Measurements from ENCODE around the gene B3GALNT2. TPM values are rescaled to one million over a fixed set of nuclear protein-coding genes. Genes with fewer than 3 reads are reported as not detected.
"Not testable (repeated sequence)": the region's sequence is repeated elsewhere in the genome, so short reads cannot be mapped to it uniquely, and the experiment has no call there.

The B3GALNT2 gene
- total RNA-seq (1 to 10 TPM; 6.3 to 8.2 TPM), total RNA-seq (18.5 to 25.7 reads per million in 2 donors)

DNA sequence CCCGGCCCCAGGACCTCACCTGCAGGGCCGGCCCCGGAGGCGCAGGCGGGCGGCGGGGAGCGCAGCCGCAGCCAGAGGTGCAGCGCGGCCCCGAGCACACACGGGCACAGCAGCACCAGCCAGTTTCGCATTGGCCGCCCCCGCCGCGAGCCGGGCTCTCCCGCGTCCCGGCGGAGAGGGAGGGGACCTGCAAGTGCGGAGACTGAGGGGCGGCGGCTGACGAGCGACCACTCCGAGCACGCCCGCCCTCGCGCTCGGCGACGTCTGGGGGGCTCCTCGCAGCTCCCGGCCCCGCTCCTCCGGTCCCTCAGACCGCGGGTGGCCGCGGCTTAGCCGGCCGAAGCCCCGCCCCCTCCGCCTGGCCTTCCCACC is at the start of gene B3GALNT2:
Gene B3GALNT2 (minus strand): TSS at position 331 of the 372 bp plus-strand sequence. CDS start 200 bp downstream, at position 131.
- peak within 1 kb of the TSS; percentile 97 for H3K4me3 Mint-ChIP-seq
- no peaks in the 10 kb centered on the region for H3K36me3 Mint-ChIP-seq (ENCODE audit: low read depth)
- no peaks in the 10 kb centered on the region for H3K9me3 ChIP-seq (ENCODE audit: control insufficient read depth, low read length, poor library complexity, severe bottlenecking)
- H3K4me1 Mint-ChIP-seq = peaks cover 25% of the 10 kb centered on the region
- H3K27me3 Mint-ChIP-seq = no peaks in the 10 kb centered on the region
- DNase-seq (no peak), ATAC-seq (peak; percentile 58)
- peak within 1 kb of the TSS; percentile 97 for H3K27ac Mint-ChIP-seq

DNA sequence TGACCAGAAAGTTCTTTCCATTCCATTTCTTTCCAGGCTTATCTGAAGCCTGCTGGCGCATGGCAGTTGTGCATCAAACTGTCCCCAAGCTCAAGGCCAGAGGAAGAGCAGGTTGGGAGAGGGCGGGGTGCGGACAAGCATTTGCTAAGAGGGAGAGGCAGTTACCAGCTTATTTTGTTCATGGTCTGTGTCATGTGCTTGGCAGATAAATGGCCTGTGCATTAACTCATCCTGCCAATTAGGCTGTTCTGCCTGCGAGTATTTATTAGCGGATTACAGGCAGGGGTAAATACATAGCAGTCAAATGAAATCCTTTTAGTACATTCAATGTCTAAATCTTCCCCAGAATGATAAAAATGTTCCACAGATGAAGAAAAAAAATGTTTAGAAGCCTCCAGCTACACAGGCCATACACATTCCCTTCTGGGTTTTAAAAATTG is 48.9 kb upstream of the B3GALNT2 start:
- peaks cover 2% of the 10 kb centered on the region for H3K36me3 Mint-ChIP-seq (ENCODE audit: low read depth)
- peaks cover 2% of the 10 kb centered on the region for H3K4me1 Mint-ChIP-seq
- ATAC-seq (no peak), DNase-seq (no peak)
- H3K4me3 Mint-ChIP-seq = no peak overlapping the region
- H3K27me3 Mint-ChIP-seq = peaks cover 10% of the 10 kb centered on the region
- H3K9me3 ChIP-seq (ENCODE audit: control insufficient read depth, low read length, poor library complexity, severe bottlenecking) = no peaks in the 10 kb centered on the region
- no peak overlapping the region for H3K27ac Mint-ChIP-seq

DNA sequence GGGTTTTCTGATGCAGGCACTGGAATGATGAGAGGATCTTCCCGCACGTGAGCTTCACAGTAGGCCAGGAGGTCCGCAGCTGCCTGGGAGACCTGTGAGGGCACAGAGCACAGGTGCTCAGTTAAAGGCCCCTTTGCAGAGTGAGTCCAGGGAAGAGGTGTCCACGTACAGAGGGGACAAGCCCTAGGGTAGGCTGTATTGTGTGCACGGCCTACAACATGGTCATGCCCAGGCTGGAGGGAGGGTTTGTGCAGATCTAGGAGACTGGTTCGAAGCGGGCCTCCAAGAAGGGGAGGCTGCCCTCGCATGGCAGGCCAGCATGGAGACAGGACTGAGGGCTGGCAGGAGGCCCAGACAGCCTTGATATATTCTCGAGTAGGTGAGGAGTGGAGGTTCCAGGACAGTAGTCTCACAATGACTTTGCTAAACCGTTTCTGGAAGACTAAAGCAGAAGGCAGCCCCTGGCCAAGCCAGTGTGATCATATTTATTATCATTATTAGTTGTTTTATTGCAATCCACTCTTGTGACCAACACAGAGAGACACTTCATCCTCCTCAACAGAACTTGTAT is 48.0 kb upstream of the B3GALNT2 start:
- no peak for ATAC-seq
- Mint-ChIP-seq H3K27me3 (peaks cover 19% of the 10 kb centered on the region), H3K4me1 (peaks cover 2% of the 10 kb centered on the region), H3K4me3 (no peak overlapping the region), H3K27ac (no peak overlapping the region), H3K36me3 (ENCODE audit: low read depth) (peaks cover 2% of the 10 kb centered on the region)
- H3K9me3 ChIP-seq (ENCODE audit: control insufficient read depth, low read length, poor library complexity, severe bottlenecking) = no peaks in the 10 kb centered on the region
- DNase-seq = no peak

DNA sequence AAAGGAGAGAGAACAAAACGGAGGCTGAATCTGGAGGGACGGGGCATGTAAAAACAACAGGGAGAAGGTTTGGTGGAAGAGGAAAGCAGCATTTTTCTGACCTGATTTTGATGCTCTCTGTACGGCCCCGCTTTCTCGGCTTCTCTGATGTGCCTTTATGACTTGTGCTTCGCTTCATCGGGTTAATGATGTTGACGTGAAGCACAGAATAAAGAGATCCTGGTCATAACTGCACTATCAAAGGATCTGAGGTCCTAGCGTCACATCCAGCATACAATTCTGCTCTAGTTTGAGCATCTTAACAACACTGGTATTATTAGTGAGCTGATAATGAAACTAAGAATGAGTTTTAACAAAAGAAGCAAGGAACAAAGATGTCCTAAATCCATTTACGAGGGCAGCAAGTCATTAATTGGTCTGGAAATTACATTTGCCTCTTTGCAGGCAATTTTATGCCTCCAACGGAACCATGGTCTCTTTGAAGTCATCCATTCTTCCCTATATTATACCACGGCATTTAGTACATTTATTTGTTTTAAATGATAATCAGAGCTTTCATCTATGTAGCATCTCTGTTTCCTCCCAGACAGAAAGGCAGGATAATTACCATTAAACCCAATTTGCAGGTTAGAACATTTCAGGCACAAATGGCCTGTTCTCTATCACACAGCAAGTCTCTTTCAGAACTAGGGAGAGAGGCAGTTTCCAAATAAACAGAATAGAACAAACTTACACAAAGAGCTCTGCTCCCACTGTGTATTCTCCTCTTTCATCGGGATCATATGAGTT is 45.3 kb upstream of the B3GALNT2 start:
- DNase-seq = no peak
- ATAC-seq = no peak
- Mint-ChIP-seq H3K4me1 (peaks cover 2% of the 10 kb centered on the region), H3K36me3 (ENCODE audit: low read depth) (peaks cover 2% of the 10 kb centered on the region), H3K27ac (no peak overlapping the region), H3K4me3 (no peak overlapping the region), H3K27me3 (peaks cover 41% of the 10 kb centered on the region)
- no peaks in the 10 kb centered on the region for H3K9me3 ChIP-seq (ENCODE audit: control insufficient read depth, low read length, poor library complexity, severe bottlenecking)

DNA sequence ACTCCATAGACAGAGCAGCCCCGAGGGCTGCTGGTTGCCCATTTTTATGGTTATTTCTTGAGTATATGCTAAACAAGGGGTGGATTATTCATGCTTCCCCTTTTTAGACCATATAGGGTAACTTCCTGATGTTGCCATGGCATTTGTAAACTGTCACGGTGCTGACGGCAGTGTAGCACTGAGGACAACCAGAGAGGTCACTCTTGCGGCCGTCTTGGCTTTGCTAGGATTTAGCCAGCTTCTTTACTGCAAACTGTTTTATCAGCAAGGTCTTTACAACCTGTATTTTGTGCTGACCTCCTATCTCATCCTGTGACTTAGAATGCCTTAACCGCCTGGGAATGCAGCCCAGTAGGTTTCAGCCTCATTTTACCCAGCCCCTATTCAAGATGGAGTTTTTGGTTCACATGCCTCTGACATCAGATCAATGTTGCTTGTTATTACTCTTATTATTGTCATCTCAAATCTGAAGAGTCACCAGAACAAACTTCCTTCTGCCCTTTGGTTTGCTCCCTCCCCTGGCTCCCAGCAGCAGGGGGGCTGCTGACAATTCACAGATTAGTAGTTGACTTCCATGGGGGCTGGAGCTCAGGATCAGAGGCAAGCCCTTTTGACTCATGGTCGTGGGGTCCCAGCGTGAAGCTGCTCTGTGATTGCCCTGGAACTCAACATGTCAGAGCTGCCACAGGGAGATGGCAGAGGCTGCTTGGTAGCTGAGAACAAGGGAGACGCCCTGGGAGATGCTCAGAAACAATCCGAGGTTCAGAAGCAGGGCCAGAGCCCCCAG is 42.3 kb upstream of the B3GALNT2 start:
- not testable (repeated sequence) for H3K27ac Mint-ChIP-seq, DNase-seq

DNA sequence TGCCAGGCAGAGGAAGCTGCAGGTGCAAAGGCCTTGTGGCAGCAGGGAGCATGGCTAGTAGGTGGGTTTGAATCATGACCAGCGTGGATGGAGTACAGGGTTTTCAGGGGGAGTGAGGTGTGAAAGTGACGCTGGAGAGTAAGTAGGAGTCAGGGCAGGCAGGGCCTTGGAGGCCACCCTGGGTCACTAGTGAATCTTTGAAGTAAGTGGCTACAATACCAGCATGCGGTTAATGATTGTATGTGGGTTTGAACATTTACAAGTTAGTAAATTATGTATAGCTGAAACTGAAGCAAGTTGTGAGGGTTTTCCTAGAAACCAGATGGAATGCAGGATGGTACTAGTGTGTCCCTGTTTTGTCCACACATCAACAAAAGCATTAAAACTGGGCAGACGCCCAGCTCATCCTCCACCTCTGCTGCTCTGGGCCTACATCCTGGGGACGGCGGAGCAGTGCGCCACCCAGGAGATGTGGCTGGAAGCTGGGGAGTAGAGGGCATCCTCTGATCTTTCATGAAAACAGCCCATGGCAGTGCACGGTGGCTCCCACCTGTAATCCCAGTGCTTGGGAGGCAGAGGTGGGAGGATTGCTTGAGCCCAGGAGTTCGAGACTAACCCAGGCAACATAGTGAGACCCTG is 41.2 kb upstream of the B3GALNT2 start:
- H3K9me3 ChIP-seq (ENCODE audit: control insufficient read depth, low read length, poor library complexity, severe bottlenecking) = no peaks in the 10 kb centered on the region
- no peak for DNase-seq
- H3K27me3 Mint-ChIP-seq = peaks cover 41% of the 10 kb centered on the region
- no peak overlapping the region for H3K27ac Mint-ChIP-seq
- H3K4me3 Mint-ChIP-seq = no peak overlapping the region
- H3K36me3 Mint-ChIP-seq (ENCODE audit: low read depth) = peaks cover 2% of the 10 kb centered on the region
- H3K4me1 Mint-ChIP-seq = peaks cover 2% of the 10 kb centered on the region
- ATAC-seq = no peak

More for the DNA sequence above, 42.3 kb upstream of the B3GALNT2 start:
- not testable (repeated sequence) for H3K4me3 Mint-ChIP-seq; H3K36me3 Mint-ChIP-seq (ENCODE audit: low read depth); H3K9me3 ChIP-seq (ENCODE audit: control insufficient read depth, low read length, poor library complexity, severe bottlenecking); ATAC-seq; H3K4me1 Mint-ChIP-seq
- peaks cover 41% of the 10 kb centered on the region for H3K27me3 Mint-ChIP-seq

DNA sequence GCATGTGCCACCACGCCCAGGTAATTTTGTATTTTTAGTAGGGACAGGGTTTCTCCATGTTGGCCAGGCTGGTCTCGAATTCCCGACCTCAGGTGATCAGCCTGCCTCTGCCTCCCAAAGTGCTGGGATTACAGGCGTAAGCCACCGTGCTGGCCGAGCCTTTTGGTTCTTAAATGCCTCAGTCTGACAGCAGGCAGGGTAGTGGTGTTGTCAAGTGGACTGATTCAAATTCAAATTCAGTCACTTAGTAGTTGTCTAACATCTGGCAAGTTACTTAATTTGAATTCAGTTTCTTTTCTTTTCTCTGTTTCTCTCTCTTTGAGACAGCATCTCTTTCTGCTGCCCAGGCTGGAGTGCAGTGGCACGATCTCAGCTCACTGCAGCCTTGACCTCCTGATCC is 38.6 kb upstream of the B3GALNT2 start:
- H3K4me1 Mint-ChIP-seq; H3K36me3 Mint-ChIP-seq (ENCODE audit: low read depth); H3K9me3 ChIP-seq (ENCODE audit: control insufficient read depth, low read length, poor library complexity, severe bottlenecking); ATAC-seq; H3K4me3 Mint-ChIP-seq; H3K27ac Mint-ChIP-seq; DNase-seq: not testable (repeated sequence)
- H3K27me3 Mint-ChIP-seq = peaks cover 28% of the 10 kb centered on the region

DNA sequence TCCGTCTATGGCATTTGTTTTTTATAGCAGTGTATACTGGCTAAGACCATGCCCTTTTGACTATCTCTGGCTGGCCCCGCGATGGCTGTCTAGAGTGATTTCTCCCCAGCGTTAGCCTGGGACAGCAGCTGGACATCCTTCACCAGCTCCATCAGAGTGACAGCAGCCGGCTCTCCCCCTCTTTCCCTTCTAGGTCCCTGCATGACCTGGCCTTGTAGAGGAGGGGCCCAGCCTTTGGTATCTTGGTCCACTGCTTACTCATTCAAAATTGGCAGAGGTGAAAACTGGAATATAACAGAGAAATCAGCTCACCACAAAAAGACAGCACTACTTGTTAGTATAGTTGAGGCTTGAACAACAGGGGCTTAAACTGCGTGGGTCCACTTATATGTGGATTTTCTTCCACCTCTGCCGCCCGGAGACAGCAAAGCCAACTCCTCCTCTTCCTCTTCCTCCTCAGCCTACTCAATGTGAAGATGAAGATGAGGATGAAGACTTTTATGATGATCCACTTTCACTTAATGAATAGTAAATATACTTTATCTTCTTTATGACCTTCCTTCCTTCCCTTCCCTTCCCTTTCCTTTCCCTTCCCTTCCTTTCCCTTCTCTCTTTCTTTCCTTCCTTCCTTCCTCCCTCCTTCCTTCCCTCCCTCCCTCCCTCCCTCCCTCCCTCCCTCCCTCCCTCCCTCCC is 29.4 kb upstream of the B3GALNT2 start:
- H3K4me1 Mint-ChIP-seq = no peaks in the 10 kb centered on the region
- DNase-seq (no peak), ATAC-seq (no peak)
- H3K36me3 Mint-ChIP-seq (ENCODE audit: low read depth) = no peaks in the 10 kb centered on the region
- no peak overlapping the region for H3K4me3 Mint-ChIP-seq
- H3K9me3 ChIP-seq (ENCODE audit: control insufficient read depth, low read length, poor library complexity, severe bottlenecking) = no peaks in the 10 kb centered on the region
- no peak overlapping the region for H3K27ac Mint-ChIP-seq
- H3K27me3 Mint-ChIP-seq = peaks cover 9% of the 10 kb centered on the region

DNA sequence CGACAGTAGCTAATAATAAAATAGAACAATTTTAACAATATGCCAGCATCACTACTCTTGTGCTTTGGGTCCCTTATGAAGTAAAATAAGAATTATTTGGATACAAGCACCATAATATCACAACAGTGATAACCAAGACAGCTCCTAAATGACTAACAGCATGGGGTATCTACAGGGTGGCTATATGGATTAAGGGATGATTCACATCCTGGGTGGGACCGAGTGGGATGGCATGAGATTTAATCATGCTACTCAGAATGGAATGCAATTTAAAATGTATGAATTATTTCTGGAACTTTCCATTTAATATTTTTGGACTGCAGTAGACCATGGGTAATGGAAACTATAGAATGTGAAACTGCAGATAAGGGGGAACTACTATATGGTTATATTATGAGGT is 28.1 kb upstream of the B3GALNT2 start:
- H3K36me3 Mint-ChIP-seq (ENCODE audit: low read depth) = no peaks in the 10 kb centered on the region
- ATAC-seq (no peak), DNase-seq (no peak)
- no peaks in the 10 kb centered on the region for H3K4me1 Mint-ChIP-seq
- no peaks in the 10 kb centered on the region for H3K9me3 ChIP-seq (ENCODE audit: control insufficient read depth, low read length, poor library complexity, severe bottlenecking)
- no peak overlapping the region for H3K4me3 Mint-ChIP-seq
- H3K27me3 Mint-ChIP-seq = peaks cover 9% of the 10 kb centered on the region
- no peak overlapping the region for H3K27ac Mint-ChIP-seq

DNA sequence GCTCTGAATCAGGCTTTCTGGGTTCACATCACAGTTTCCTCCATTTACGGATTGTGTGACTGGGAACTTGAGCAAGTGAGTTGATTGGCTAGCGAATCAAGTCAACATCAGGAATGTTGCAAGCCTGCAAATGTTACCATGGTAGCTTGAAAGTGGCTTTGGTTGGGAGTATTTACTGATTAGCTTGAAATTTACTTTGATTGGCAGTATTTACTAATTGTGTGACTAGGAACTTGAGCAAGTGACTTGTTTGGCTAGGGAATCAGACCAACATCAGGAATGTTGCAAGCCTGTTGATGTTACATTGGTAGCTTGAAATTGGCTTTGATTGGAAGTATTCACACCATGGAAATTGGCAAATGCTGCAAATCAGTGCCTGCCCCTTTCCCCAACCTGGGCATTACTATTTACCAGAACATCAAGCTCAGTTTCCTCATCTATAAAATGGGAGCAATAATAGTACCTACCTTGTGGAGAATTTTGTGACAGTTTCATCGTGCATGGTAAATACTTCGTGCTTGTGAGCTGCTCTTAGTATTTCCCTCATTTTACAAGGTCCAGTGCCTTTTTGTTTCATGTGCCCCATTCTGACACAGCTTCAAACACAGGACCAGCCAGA is 23.1 kb upstream of the B3GALNT2 start:
- H3K4me3 Mint-ChIP-seq = no peak overlapping the region
- DNase-seq (no peak), ATAC-seq (no peak)
- H3K27me3 Mint-ChIP-seq = no peaks in the 10 kb centered on the region
- H3K36me3 Mint-ChIP-seq (ENCODE audit: low read depth) = no peaks in the 10 kb centered on the region
- no peaks in the 10 kb centered on the region for H3K9me3 ChIP-seq (ENCODE audit: control insufficient read depth, low read length, poor library complexity, severe bottlenecking)
- H3K27ac Mint-ChIP-seq = no peak overlapping the region
- H3K4me1 Mint-ChIP-seq = peaks cover 3% of the 10 kb centered on the region

DNA sequence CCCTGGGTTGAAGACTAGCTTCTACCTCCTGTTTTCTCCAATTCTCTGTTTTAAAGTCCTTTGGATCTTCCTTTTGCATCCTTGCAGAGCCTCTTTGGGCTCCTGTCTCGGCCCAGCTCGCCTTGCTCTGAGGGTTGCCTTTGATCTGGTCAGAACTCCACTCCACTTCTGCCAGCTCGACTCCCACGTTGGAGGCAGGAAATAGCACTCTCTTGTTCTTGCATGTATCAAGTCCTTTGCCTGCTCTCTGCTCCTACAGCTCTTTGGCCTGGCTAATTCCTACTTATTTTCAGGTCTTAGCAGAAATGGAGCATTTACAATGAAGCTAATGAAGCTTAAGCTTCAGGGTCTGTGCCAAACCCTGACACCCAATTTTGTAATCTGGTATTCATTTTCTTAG is 21.1 kb upstream of the B3GALNT2 start:
- H3K4me1 Mint-ChIP-seq = peaks cover 3% of the 10 kb centered on the region
- no peaks in the 10 kb centered on the region for H3K36me3 Mint-ChIP-seq (ENCODE audit: low read depth)
- H3K27ac Mint-ChIP-seq = no peak overlapping the region
- H3K4me3 Mint-ChIP-seq = no peak overlapping the region
- ATAC-seq = no peak
- no peaks in the 10 kb centered on the region for H3K9me3 ChIP-seq (ENCODE audit: control insufficient read depth, low read length, poor library complexity, severe bottlenecking)
- no peaks in the 10 kb centered on the region for H3K27me3 Mint-ChIP-seq
- no peak for DNase-seq

DNA sequence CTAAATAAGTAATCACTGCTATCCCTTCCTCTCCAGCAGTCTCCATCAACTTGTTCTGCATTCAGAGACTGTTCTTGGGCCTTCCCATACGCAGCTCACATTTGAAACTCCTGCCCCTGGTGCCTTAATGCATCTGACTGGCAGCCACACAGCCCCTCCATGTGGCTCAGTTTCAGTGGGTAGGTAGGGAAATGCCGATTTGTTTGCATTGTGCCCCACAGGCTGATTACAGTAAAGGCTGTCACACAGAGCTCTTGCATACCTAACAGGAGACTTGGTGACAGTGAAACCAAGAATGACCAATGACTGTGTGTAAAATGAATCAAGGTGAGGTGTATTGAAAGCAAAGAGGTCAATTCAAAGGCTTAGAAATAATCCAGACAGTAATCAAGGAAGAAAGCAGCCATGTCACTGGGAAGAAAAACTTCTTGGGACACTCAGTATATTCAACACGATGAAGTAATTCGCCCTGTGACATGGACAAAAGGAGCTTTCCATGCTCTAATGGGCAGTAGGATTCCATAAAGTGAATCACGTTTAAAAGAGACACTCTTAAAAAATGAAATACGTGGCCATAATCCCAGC is 12.7 kb upstream of the B3GALNT2 start:
- peaks cover 2% of the 10 kb centered on the region for H3K4me1 Mint-ChIP-seq
- ATAC-seq (no peak), DNase-seq (no peak)
- H3K36me3 Mint-ChIP-seq (ENCODE audit: low read depth) = peaks cover 3% of the 10 kb centered on the region
- H3K27ac Mint-ChIP-seq = no peak overlapping the region
- no peak overlapping the region for H3K4me3 Mint-ChIP-seq
- H3K27me3 Mint-ChIP-seq = peaks cover 16% of the 10 kb centered on the region
- no peaks in the 10 kb centered on the region for H3K9me3 ChIP-seq (ENCODE audit: control insufficient read depth, low read length, poor library complexity, severe bottlenecking)

All from T-helper 17 cell (primary cell).